ENCODE measurements around the gene MRPL38. TPM values are rescaled to one million over a fixed set of nuclear protein-coding genes. Genes with fewer than 3 reads are reported as not detected.

Gene MRPL38
- total RNA-seq, 1 donor from 2014 or later: 65.6 TPM

DNA sequence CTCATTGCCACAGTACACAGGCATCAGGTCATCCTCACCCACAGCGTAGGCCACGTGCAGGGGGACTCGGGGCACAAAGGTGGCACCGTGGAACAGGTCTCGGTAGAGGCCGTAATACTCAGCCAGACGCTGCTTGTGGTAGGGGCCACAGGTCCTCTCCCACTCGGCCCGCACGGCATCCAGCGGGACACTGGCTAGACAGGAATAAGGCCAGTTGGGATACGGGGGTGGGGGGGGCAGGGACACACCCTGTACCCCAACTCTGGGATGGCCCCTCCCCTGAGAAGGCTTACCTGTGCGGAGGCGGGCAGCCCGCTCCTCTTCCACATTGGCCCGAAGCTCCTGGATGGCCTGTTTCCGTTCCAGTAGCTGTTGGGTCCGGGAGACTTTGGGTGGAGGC is 3.0 kb downstream of the MRPL38 start:
- Histone ChIP-seq H2AFZ (ENCODE audit: low read depth, low read length) (no peak overlapping the region), H3K4me2 (ENCODE audit: low read length) (no peak overlapping the region), H3K27me3 (ENCODE audit: insufficient read depth, low read length) (no peaks in the 10 kb centered on the region), H3K27ac (ENCODE audit: low read depth, low read length) (no peak overlapping the region), H3K9ac (ENCODE audit: low read length) (no peak overlapping the region), H3K4me1 (ENCODE audit: insufficient read depth, low read length) (peaks cover 8% of the 10 kb centered on the region), H3K36me3 (ENCODE audit: insufficient read depth, low read length) (peaks cover 14% of the 10 kb centered on the region), H3K4me3 (ENCODE audit: insufficient read depth, low read depth, low read length) (no peak overlapping the region), H3K79me2 (ENCODE audit: insufficient read depth, low read length) (peaks cover 16% of the 10 kb centered on the region), H4K20me1 (ENCODE audit: insufficient read depth, low read length) (peaks cover 6% of the 10 kb centered on the region), H3K9me3 (ENCODE audit: insufficient read depth, low read depth, low read length) (no peaks in the 10 kb centered on the region)
- no peak overlapping the region for H3K27ac Mint-ChIP-seq (ENCODE audit: unreplicated experiment)
- no peak for TF ChIP-seq EZH2 (IDR thresholded peaks at IDR 0.05; ENCODE audit: insufficient read depth, low read length)
- TF ChIP-seq, protein P1, sequence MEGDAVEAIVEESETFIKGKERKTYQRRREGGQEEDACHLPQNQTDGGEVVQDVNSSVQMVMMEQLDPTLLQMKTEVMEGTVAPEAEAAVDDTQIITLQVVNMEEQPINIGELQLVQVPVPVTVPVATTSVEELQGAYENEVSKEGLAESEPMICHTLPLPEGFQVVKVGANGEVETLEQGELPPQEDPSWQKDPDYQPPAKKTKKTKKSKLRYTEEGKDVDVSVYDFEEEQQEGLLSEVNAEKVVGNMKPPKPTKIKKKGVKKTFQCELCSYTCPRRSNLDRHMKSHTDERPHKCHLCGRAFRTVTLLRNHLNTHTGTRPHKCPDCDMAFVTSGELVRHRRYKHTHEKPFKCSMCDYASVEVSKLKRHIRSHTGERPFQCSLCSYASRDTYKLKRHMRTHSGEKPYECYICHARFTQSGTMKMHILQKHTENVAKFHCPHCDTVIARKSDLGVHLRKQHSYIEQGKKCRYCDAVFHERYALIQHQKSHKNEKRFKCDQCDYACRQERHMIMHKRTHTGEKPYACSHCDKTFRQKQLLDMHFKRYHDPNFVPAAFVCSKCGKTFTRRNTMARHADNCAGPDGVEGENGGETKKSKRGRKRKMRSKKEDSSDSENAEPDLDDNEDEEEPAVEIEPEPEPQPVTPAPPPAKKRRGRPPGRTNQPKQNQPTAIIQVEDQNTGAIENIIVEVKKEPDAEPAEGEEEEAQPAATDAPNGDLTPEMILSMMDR (IDR thresholded peaks at IDR 0.05; ENCODE audit: insufficient read depth, low read depth, low read length): no peak
- H3K4me3 Mint-ChIP-seq (ENCODE audit: unreplicated experiment): no peak overlapping the region
- H3K36me3 Mint-ChIP-seq (ENCODE audit: low read depth, unreplicated experiment): no peaks in the 10 kb centered on the region
- peaks cover 1% of the 10 kb centered on the region for H3K4me1 Mint-ChIP-seq (ENCODE audit: low read depth, unreplicated experiment)
- DNase-seq (ENCODE audit: low read depth) (no peak), FAIRE-seq (no peak)
- H3K27me3 Mint-ChIP-seq (ENCODE audit: low read depth, unreplicated experiment): no peaks in the 10 kb centered on the region
- H3K9me3 Mint-ChIP-seq (ENCODE audit: unreplicated experiment): no peaks in the 10 kb centered on the region

DNA sequence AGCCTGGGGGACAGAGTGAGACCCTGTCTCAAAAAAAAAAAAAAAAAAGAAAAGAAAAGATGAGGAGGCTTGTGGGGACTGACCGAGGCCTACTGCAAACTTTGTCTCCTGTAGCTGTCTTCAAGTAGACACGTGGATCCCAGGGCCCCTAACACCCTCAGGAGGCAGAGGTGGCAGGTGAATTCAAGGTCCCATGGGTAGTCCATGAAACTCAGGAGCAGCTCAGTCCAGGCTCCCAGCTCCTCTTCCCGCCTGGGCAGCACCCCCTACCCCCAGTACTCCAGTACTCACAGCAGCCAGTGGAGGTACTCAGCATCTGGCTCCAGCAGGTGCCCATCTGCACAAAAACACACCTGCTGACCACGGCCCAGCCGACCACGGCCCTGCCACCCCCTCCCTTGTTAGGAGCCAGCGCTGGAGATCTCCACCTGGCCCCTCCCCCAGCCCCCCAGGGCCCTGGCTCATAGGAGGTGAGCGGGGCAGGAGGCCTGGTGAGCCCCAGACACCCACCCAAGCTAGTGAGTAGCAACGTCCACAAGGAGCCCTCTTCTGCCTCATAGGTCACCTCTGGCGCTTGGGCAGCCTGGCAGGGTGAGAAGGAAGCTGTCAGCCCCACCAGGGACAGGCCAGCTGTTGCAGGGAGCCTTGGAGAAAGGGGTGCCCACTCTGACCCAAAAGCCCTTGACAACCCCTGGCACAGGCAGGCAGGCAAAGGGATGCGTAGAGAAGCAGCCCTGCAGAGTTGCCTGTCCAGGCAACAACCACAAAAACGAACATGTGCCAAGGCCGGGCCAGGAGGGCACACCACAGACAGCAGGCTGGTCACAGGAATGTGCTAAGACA is 3.8 kb downstream of the MRPL38 start:
- TF ChIP-seq, protein P1 (IDR thresholded peaks at IDR 0.05; ENCODE audit: insufficient read depth, low read depth, low read length): no peak
- TF ChIP-seq EZH2 (IDR thresholded peaks at IDR 0.05; ENCODE audit: insufficient read depth, low read length): no peak
- H2AFZ ChIP-seq (ENCODE audit: low read depth, low read length): no peak overlapping the region
- no peak overlapping the region for H3K27ac Mint-ChIP-seq (ENCODE audit: unreplicated experiment)
- peaks cover 17% of the 10 kb centered on the region for H3K79me2 ChIP-seq (ENCODE audit: insufficient read depth, low read length)
- no peak overlapping the region for H3K4me2 ChIP-seq (ENCODE audit: low read length)
- H3K4me3 Mint-ChIP-seq (ENCODE audit: unreplicated experiment): no peak overlapping the region
- DNase-seq (ENCODE audit: low read depth): no peak
- H3K4me1 Mint-ChIP-seq (ENCODE audit: low read depth, unreplicated experiment): peaks cover 1% of the 10 kb centered on the region
- no peak overlapping the region for H3K9ac ChIP-seq (ENCODE audit: low read length)
- no peaks in the 10 kb centered on the region for H3K27me3 ChIP-seq (ENCODE audit: insufficient read depth, low read length)
- H3K4me1 ChIP-seq (ENCODE audit: insufficient read depth, low read length): peaks cover 8% of the 10 kb centered on the region
- no peaks in the 10 kb centered on the region for H3K36me3 Mint-ChIP-seq (ENCODE audit: low read depth, unreplicated experiment)
- H3K27ac ChIP-seq (ENCODE audit: low read depth, low read length): no peak overlapping the region
- no peak for FAIRE-seq
- no peak overlapping the region for H3K4me3 ChIP-seq (ENCODE audit: insufficient read depth, low read depth, low read length)
- peaks cover 14% of the 10 kb centered on the region for H3K36me3 ChIP-seq (ENCODE audit: insufficient read depth, low read length)
- H4K20me1 ChIP-seq (ENCODE audit: insufficient read depth, low read length): peaks cover 6% of the 10 kb centered on the region
- no peaks in the 10 kb centered on the region for H3K27me3 Mint-ChIP-seq (ENCODE audit: low read depth, unreplicated experiment)
- no peaks in the 10 kb centered on the region for H3K9me3 Mint-ChIP-seq (ENCODE audit: unreplicated experiment)
- H3K9me3 ChIP-seq (ENCODE audit: insufficient read depth, low read depth, low read length): no peaks in the 10 kb centered on the region

Measured in astrocyte (in vitro differentiated cells and primary cell).